ENCODE measurements around the gene CACNG4.

The CACNG4 gene

GRCh38 chr17:67025216-67025792 lies 60.8 kb downstream of the CACNG4 start:
- no peak for TF ChIP-seq TOX (CRISPR knock-in tag; IDR thresholded peaks at IDR 0.05; ENCODE audit: borderline replicate concordance)
- no peak for TF ChIP-seq ESRRG (CRISPR knock-in tag; IDR thresholded peaks at IDR 0.05)
- no peak for TF ChIP-seq ZNF70 (CRISPR knock-in tag; IDR thresholded peaks at IDR 0.05)
- TF ChIP-seq PPARA (CRISPR knock-in tag; IDR thresholded peaks at IDR 0.05; ENCODE audit: borderline replicate concordance) = no peak
- no peak for TF ChIP-seq ZFP3 (CRISPR knock-in tag; IDR thresholded peaks at IDR 0.05)
- no peak for TF ChIP-seq ZNF565 (CRISPR knock-in tag; conservative IDR thresholded peaks at IDR 0.05; ENCODE audit: low read depth)
- no peak for TF ChIP-seq CSRNP3 (CRISPR knock-in tag; IDR thresholded peaks at IDR 0.05)
- TF ChIP-seq ZNF8 (CRISPR knock-in tag; IDR thresholded peaks at IDR 0.05) = no peak
- TF ChIP-seq ISL1 (CRISPR knock-in tag; IDR thresholded peaks at IDR 0.05) = no peak
- TF ChIP-seq TSHZ2 (CRISPR knock-in tag; IDR thresholded peaks at IDR 0.05) = no peak
- TF ChIP-seq OSR1 (CRISPR knock-in tag; IDR thresholded peaks at IDR 0.05) = no peak
- TF ChIP-seq, protein P1, sequence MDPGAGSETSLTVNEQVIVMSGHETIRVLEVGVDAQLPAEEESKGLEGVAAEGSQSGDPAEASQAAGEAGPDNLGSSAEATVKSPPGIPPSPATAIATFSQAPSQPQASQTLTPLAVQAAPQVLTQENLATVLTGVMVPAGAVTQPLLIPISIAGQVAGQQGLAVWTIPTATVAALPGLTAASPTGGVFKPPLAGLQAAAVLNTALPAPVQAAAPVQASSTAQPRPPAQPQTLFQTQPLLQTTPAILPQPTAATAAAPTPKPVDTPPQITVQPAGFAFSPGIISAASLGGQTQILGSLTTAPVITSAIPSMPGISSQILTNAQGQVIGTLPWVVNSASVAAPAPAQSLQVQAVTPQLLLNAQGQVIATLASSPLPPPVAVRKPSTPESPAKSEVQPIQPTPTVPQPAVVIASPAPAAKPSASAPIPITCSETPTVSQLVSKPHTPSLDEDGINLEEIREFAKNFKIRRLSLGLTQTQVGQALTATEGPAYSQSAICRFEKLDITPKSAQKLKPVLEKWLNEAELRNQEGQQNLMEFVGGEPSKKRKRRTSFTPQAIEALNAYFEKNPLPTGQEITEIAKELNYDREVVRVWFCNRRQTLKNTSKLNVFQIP (CRISPR knock-in tag; IDR thresholded peaks at IDR 0.05; ENCODE audit: borderline replicate concordance, low read depth) = no peak
- no peak for TF ChIP-seq PATZ1 (CRISPR knock-in tag; IDR thresholded peaks at IDR 0.05; ENCODE audit: borderline replicate concordance)
- TF ChIP-seq BACH2 (CRISPR knock-in tag; IDR thresholded peaks at IDR 0.05; ENCODE audit: borderline replicate concordance) = no peak
- no peak for TF ChIP-seq ZC3H10 (CRISPR knock-in tag; IDR thresholded peaks at IDR 0.05)
- TF ChIP-seq, protein P2, sequence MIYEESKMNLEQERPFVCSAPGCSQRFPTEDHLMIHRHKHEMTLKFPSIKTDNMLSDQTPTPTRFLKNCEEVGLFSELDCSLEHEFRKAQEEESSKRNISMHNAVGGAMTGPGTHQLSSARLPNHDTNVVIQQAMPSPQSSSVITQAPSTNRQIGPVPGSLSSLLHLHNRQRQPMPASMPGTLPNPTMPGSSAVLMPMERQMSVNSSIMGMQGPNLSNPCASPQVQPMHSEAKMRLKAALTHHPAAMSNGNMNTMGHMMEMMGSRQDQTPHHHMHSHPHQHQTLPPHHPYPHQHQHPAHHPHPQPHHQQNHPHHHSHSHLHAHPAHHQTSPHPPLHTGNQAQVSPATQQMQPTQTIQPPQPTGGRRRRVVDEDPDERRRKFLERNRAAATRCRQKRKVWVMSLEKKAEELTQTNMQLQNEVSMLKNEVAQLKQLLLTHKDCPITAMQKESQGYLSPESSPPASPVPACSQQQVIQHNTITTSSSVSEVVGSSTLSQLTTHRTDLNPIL (CRISPR knock-in tag; IDR thresholded peaks at IDR 0.05; ENCODE audit: low read depth) = no peak
- TF ChIP-seq ZFP30 (CRISPR knock-in tag; IDR thresholded peaks at IDR 0.05) = no peak
- TF ChIP-seq TCF4 (CRISPR knock-in tag; IDR thresholded peaks at IDR 0.05; ENCODE audit: borderline replicate concordance) = no peak
- ATAC-seq = no peak

DNA sequence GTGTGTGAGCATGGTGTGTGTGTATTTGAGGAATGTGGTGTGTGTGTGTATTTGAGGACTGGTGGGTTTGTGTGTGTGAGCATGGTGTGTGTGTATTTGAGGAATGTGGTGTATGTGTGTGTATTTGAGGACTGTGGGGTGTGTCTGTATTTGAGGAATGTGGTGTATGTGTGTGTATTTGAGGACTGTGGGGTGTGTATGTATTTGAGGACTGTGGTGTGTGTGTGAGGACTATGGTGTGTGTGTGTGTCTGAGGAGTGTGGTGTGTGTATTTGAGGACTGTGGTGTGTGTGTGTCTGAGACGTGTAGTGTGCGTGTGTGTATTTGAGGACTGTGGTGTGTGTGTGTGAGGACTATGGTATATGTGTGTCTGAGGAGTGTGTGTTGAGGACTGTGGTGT lies 61.8 kb downstream of the CACNG4 start:
- ATAC-seq = no peak
- no peak for TF ChIP-seq ZNF70 (CRISPR knock-in tag; IDR thresholded peaks at IDR 0.05)
- no peak for TF ChIP-seq CSDC2 (CRISPR knock-in tag; IDR thresholded peaks at IDR 0.05)
- no peak for TF ChIP-seq SNAI2 (CRISPR knock-in tag; IDR thresholded peaks at IDR 0.05)
- no peak for TF ChIP-seq ZC3H10 (CRISPR knock-in tag; IDR thresholded peaks at IDR 0.05)
- no peak for TF ChIP-seq ZNF565 (CRISPR knock-in tag; conservative IDR thresholded peaks at IDR 0.05; ENCODE audit: low read depth)
- no peak for TF ChIP-seq ISL1 (CRISPR knock-in tag; IDR thresholded peaks at IDR 0.05)
- no peak for TF ChIP-seq CSRNP3 (CRISPR knock-in tag; IDR thresholded peaks at IDR 0.05)
- TF ChIP-seq ZFP3 (CRISPR knock-in tag; IDR thresholded peaks at IDR 0.05) = no peak

Data from SK-N-SH treated with all-trans-retinoic acid at 6 μM for 48 hours (cell line).